DMS 273 (cell line): ENCODE data around the gene CCN5.
"Not testable (repeated sequence)": the region's sequence is repeated elsewhere in the genome, so short reads cannot be mapped to it uniquely, and the experiment has no call there.

Experiments used
- DNase-seq: peaks from one replicate; lab custom pipeline; 2025; ENCODE audit not compliant: unreplicated experiment; lab: John Stamatoyannopoulos, UW

CCN5 gene

DNA sequence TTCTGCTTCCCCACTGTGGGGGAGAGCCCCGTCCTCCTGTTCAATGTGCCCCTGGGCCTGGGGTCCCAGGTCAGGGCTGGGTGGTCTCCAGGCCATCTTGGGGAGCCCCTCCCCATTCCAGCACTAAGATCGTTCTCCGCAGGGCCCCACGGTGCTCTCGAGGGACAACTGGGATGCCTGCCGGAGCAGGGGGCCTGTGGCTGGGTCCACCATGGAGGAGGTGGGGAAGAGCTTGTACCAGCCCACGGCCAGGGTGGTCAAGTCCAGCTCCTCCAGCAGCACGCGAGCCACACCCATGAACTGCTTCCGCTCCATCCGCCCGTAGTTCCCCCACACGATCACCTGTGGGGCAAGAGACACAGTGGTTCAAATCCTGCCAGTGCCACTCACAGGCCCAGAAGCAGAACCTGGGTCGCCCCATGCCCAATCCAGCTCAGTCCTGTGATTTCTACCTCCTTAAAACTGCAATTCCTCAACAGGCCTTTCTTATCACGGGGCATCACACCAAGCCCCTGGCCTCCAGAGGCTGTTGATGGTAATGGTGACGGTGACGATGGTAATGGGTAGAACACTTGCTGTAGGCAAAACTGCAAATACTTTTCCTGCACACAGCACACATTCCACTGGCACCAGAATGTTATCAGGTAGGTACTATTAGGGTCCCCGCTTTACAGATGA is 41.0 kb downstream of the CCN5 start:
- DNase-seq, result peak; percentile 16

DNA sequence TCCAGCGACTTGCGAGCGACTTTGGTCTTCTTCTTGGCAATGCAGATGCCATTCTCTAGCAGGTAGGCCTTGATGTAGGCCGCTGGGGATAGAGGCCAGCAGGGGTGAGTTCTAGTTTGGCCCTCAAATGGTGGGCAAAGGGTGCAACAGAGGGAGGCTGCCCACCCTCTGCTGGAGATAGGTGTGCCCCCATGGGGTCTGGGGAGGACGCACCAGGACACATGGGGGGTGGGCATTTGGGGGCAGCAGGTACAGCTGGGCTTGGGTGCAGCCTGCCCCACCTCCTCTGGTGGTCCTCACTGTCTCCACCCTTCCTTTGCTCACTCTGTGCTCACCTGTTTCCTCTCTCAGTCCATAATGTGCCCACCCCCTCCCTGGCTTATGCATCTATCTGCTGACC is 41.8 kb downstream of the CCN5 start:
- DNase-seq, result no peak

DNA sequence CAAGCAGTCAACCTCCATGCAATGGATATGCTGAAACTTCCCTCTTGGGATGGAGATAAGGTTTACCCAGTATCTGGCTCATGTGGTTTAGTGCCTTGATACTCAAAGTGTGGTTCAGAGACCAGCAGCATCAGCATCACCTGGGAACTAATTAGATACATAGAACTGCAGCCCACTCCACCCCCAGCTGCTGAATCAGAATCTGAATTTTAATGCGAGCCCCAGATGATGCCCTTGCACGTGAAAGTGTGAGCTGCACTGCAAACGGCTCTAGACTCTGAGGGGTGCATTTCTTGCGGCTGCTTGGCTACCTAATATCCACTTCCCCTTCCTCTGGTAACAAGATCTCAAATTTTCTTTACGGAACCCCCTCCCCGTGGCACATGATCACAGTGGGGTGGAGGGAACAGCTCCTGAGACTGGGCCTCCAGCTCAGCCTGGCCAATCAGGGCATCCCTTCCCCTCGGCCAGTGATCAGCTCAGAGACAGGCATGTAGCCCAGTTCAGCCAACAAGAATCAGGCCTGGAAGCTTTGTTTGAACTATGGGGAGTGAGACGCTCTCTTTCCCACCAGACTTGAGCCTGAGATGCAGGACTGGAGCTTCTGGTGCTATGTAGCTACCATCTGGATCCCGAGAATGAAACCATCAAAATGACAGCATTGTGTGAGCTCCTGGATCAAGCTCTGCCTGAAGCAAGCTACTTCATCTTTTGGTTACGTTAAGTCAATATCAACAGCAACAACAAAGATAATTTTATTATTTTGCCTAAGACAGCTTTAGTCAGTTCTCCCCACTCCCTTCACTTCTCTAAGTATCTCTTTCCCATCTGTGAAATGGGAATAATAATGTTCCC is 43.3 kb downstream of the CCN5 start:
- DNase-seq, result no peak

DNA sequence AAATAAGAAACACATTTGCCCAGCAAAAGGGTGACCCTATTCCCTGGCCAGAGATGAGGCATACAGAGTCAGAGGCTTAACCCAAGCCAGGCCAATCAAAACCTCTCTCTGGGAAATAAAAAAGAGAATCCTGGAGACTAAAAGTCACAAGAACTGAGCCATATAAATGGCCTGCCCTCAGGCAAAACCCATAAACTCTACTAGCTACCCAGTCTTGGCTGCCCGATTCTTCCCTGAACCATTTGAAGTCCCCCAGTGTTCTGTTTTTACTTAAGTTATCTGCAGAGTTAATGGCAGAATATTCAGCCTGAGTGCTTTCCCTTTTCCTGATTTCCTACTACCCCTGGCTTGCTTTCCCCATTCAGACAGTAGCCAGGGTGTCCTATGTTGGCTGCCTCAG is 44.4 kb downstream of the CCN5 start:
- no peak for DNase-seq

DNA sequence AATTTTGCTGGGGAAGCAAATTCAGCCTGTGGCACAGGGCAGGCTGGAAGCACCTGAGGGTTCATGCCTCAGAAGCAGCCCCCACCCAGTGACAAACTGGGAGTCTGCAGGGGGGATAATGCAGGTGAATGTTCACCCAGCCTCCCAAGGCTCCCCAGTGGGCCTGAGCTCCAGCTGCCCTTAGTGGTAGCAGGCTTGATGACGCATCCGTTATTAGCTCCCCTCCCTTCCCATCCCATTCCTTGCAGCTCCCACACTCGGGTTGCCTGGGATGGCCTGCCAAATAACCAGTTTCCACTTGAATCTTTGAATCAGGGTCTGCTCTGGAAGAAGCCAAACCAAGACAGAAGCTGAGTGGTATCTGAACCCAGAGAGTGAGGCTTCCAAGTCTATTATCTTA is 46.3 kb downstream of the CCN5 start:
- no peak for DNase-seq

DNA sequence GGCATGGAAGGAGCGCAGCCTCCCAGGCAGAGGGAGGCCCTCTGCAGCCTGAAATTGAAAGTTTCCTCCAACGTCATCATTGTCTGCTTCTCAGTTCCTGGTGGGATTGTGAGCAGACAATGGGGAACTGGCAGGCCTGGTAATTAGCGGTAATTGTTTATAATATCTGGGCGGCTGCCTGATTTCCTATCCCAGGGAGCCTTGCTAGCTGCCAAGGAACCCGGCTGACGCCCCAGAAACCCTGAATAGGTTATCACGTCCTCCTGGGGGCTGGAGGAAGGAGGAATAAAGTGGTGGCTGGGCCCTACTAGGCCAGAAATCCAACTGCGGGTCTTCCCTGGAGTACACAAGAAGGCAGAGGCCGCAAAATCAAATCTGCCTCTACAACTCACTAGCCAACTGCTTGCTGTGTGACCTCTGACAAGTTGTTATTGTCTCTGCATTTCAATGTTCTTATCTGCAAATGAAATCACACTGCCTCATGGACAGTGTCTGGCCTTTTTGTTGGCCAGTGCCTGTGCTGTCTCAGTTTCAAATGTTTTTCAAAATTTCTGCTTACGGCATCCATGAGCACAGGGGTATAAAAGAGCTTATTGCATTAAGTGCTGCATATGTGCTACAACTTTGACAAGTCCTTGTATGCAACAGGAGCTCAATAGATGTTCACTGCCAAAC is 47.4 kb downstream of the CCN5 start:
- no peak for DNase-seq

DNA sequence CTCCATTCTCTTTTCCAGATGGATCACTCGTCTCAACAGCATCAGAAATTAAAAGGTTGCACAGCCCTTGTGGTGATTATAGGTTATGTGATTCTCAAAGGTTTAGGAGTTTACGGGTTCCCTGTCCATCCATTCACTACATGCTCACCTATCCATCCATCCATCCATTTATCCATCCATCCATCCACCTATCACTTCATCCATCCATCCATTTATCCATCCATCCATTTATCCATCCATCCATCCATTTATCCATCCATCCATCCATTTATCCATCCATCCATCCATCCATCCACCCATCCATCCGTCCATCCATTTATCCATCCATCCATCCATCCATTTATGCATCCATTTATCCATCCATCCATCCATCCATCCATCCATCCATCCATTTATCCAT is 48.6 kb downstream of the CCN5 start:
- not testable (repeated sequence) for DNase-seq

DNA sequence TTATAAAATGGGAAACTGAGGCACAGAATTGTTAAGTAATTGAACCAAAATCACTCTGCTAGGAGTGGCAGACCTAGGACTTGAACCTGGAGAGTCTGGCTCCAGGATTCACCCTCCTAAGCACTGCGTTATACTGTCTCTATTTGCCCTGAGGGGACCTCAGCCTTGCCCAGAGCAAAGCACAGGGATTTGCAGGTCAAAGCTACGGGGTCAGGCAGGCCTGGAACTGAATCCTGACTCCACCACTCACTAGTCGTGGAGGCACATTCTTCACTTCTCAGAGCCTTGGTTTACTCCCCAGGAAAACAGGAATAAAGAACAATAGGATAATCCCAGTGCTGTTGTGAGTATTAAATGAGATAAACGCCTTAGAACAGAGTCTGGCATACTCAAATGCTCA is 49.9 kb downstream of the CCN5 start:
- no peak for DNase-seq

DNA sequence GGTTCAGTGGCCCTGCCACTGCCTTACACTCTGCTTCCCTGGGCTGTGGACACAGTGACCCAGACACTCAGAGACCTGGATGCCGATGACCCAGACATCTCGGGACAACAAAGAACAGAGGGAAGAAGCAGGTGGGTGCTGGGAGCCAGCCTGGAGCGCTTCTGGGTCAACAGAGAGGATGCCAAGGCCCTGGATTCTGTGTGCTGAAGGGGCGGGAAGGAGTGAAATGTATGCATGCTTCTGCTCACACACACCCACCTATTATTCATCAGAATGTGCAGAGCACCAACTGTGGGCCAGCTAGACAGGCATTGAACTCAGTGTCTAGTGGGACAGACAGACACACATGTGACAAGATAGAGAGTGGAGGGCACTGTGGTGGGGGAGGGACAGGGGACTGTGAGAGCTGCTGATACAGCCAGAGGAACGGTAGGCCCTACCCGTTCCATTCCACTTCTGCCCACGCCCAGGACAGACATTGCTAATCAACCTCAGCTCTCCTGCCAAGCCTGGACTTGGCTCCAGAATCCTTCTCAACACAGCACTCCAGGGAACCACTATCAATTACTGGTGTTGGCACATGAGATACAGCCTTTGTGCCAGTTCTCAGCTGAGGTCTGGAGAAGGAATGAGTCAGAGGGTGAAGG is 50.7 kb downstream of the CCN5 start:
- DNase-seq, result peak; percentile 39

DNA sequence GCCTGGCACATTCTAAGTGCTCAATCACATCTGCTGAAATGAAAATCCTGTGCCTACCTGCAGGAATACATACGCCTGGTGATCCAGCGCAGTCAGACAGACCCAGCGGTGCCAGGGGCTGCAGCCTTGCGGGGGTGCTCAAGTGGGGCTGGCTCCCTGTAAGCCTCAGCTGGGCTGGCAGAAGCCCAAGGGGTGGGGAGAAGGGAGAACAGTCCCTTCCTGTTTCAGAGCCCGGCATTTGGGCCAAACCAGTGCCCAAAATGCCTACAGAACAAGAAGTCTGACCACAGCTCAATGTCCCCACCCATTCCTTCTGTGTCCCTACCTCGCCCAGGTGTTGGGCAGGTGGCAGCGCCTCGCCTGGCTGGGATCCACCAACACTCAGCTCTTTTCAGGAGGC is 53.1 kb downstream of the CCN5 start:
- DNase-seq, result no peak

DNA sequence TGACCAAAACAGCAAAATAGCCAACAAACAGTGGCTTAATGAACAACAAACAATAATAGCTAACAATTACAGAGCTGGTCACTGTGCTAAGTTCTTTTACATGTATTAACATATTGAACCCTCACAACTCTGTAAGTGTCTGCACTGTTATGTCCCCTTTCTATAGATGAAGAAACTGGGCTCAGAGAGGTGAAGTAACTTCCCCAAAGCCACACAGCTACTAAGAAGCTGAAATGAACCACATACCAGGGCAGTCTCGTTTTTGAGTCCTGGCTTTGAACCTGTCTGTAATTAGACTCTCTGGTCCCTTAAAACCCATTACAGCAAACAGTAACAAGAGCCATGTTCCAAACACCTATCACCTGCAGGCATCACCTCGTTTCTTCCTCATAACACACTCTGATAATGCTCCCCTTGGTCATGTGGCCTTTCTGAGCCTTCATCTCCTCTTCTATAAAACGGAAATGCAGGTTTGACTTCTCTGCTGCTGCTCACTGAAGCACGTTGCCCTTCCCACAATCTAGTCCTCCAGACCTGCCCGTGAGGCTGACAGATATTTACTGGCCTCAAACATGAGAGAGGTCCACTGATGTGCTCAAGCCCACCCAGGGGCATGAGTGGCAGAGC is 53.8 kb downstream of the CCN5 start:
- no peak for DNase-seq

DNA sequence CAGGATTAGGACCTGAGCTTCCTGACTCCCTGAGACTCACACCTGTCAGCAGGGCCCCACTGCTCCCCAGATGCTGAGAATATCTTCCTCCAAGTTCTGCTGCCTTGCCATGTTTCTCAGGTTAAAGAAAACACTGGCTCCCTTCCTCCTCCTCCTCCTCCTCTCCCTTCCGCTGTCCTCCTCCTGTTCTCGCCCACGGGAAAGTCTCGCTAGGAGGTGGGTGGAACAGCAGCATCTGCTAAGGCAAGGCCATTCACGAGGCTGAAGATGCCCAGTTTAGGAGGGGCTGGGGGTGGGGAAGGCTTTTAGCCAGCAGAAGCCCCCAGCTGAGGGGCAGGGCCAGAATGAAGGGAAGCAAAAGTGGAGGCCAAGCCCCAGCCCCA is 54.3 kb downstream of the CCN5 start:
- DNase-seq, result no peak

DNA sequence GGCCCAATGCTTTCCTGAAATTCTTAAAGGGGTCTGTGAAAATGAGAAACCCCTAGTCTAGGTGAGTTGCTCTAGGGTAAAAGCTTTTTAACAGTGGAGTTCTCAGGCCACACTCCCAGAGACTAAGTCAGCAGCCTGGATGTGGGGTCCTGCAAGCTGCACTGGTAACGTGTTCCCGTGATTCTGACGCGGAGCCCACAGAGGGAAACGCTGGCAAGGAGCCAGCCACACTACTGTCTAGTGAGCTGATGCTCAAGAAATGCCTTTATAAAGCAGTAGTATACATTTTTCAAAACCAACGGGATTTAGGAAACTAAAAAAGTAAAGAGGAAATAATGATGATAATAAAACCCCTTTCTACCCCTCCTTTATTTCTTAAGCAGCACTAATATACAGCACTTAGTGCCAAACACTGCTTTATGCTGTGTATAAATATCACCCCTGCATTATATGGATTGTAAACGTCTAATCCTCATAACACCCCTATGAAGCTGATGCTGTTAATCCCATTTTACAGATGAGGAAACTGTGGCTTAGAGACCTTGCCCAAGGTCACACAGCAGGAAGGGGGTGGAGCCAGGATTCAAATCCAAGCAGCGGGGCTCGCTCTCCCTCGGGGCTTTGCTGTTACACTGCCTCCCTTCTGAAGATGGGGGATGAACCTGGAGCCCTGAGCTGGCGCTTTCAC is 55.5 kb downstream of the CCN5 start:
- DNase-seq, result peak; percentile 21

DNA sequence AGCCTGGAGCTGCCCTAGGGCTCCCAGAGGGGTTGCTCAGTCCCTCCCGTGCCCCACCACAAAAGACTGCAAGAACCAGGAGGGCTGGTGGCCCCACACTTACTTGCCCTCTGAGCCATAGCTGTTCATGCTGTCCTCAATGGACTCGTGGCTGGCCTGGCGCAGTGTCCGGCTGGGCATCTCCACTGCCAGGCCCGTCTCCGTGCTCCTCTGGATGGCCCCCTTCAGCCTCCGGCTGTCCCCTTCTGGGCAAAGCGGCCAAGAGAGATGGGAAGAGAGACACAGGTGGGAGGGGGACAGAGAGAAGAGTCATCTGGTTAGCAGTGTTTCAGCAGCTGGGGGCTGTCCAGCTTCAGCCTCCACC is 56.0 kb downstream of the CCN5 start:
- no peak for DNase-seq

DNA sequence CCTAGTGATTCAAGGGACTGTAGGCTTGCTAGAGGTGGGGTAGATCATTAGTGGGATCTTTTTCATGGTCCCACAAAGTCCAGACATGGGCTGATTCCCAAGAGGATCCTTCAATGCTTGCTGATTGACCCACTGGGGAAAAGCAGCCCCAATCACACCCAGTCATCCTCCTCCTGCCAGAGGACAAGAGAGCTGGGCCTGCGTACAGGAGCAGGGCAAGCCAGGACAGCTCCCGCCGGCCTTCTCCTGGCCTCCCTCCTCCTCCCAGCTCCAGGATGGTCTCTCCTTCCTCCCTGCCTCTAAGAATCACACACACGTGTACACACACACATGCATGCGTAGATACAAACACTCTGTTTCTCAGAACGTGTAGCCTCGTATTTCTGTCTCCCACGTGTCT is 57.5 kb downstream of the CCN5 start:
- no peak for DNase-seq

DNA sequence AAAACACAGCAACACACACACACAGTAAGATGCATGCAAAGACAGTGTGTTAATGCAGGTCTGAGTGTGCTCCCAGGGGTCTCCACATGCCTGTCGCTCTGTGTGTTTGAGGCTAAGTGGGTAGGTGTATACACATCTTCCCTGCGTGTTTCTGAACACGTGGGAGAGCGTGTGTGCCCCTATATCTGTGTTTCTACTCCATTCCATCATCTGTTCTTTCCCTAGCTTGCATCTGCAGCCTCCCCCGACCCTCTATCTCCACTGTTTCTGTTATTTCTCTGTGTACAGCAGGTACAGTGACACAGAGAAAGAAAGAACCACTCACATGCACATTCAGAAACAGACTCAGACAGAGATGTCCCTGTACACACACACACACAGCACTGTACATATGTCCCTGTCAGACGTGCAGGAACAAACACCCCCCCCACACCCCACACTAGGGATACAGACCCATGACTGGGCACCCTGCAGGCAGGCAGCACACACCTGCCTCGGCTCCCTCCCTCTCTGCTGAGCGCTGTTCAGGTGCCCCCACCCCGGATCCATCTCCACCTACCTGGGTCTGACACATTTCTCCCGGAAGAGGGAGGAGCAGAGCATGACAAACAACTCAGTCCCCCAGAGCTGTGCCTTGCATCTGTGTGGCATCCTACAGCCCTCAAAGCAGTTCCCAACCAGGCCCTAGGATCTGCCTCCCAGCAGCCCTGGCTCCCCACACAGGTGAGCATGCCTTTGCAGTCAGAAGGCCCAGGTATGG is 58.1 kb downstream of the CCN5 start:
- no peak for DNase-seq

DNA sequence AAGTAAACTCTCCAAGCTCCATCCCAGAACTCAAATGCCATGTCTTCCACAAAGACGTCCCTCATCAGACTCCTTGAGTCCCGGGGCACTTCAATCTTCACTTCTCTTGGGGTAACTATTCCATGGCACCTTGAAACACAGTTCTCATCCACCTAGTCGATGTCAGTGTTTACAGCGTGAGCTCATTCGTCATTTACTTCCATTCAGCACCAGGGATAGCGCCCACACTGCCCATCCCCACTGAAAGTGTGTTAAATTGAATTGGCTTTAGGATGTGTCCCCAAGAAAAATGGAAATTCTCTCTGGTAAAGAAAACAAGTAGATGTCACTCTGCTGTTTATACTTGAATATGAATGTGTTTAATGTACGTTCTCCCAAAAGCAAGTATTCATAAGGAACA is 61.8 kb downstream of the CCN5 start:
- DNase-seq, result no peak
